Measurements from ENCODE around the gene SAT1. TPM values are rescaled to one million over a fixed set of nuclear protein-coding genes. Genes with fewer than 3 reads are reported as not detected.

The SAT1 gene
- total RNA-seq, 2 donors from 2014 or later = 301 to 608 TPM

DNA sequence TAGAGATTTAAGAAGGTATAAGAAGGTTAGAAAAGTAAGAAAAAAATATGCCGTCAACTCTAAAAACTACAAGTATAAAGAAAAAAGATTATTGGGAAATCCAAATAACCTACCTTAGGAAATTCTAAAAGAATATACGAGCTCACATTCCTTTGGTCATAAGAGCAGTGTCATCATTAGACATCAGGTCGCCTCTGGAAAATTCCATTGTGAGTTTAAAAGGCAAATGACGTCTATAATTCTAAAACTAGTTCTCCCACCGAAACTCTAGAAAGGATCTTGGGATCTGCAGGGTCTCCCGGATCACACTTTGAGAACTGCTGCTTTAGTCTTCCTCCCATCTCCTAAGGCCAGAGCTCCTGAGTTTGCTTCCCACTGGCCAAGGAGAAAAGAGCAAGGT lies 518 bp upstream of the SAT1 start:
- Histone ChIP-seq H3K9ac (ENCODE audit: low read depth in 2 of 2, low read length in 2 of 2) (peak overlapping the region in 1 of 2 donors; percentile 70), H3K4me1 (no peaks in the 10 kb centered on the region), H3K27me3 (no peaks in the 10 kb centered on the region), H3K27ac (no peak overlapping the region), H3K4me3 (no peak overlapping the region), H3K36me3 (no peaks in the 10 kb centered on the region), H3K9me3 (no peaks in the 10 kb centered on the region)
- intact Hi-C loops (cut with DNase I) = loop anchor here (5.0 kb wide), 1 partner anchor 120 kb away; no protein-coding TSS in a partner anchor
- TF ChIP-seq, protein P1, sequence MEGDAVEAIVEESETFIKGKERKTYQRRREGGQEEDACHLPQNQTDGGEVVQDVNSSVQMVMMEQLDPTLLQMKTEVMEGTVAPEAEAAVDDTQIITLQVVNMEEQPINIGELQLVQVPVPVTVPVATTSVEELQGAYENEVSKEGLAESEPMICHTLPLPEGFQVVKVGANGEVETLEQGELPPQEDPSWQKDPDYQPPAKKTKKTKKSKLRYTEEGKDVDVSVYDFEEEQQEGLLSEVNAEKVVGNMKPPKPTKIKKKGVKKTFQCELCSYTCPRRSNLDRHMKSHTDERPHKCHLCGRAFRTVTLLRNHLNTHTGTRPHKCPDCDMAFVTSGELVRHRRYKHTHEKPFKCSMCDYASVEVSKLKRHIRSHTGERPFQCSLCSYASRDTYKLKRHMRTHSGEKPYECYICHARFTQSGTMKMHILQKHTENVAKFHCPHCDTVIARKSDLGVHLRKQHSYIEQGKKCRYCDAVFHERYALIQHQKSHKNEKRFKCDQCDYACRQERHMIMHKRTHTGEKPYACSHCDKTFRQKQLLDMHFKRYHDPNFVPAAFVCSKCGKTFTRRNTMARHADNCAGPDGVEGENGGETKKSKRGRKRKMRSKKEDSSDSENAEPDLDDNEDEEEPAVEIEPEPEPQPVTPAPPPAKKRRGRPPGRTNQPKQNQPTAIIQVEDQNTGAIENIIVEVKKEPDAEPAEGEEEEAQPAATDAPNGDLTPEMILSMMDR (IDR thresholded peaks at IDR 0.05) = no peak
- no peak for DNase-seq

DNA sequence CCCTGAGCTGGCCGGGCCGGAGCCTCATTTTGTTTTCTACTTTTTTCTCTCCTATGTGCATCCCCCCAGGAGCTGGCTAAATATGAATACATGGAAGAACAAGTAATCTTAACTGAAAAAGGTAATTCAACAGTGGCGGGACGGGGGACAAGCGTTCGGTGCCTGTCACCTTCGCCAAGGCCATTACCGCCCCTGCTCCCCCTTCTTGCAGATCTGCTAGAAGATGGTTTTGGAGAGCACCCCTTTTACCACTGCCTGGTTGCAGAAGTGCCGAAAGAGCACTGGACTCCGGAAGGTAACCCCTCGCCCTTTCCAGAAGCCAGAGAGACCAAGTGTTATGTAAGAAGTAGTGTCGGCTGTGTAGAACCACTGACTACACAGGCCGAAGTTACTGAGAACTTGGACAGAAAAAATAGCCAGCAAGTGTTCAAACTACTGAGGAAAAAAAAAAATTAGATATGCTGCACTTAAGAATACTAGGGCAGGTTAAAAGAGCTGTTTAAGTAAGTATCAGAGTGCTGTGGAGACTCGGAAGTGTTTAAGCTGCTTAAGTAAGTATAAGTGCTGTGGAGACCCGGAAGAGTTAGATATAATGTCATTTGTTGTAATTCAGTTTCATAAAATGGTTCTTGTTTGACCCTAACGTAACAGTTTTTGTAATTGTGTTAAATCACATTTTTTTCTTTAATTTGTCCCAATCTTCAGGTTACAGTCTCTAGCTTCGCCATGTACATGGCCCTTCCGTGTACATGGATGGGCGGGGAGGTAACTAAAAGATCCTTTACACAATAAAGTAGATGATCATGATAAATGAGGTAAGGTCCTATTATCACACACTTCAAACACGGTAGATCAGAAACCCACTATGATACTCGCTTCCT lies 856 bp downstream of the SAT1 start:
- TF ChIP-seq, protein P1 (IDR thresholded peaks at IDR 0.05) = no peak
- no peak for DNase-seq
- intact Hi-C loops (cut with DNase I) = loop anchor here (5.0 kb wide), 1 partner anchor 118 kb away; no protein-coding TSS in a partner anchor
- H3K9me3 ChIP-seq = no peaks in the 10 kb centered on the region
- H3K4me3 ChIP-seq = peak overlapping the region; percentile 42
- H3K27me3 ChIP-seq = no peaks in the 10 kb centered on the region
- no peaks in the 10 kb centered on the region for H3K4me1 ChIP-seq
- peak overlapping the region; percentile 80 for H3K27ac ChIP-seq
- H3K9ac ChIP-seq (ENCODE audit: low read depth in 2 of 2, low read length in 2 of 2) = peak overlapping the region; percentile 52 to 85
- H3K36me3 ChIP-seq = no peaks in the 10 kb centered on the region

DNA sequence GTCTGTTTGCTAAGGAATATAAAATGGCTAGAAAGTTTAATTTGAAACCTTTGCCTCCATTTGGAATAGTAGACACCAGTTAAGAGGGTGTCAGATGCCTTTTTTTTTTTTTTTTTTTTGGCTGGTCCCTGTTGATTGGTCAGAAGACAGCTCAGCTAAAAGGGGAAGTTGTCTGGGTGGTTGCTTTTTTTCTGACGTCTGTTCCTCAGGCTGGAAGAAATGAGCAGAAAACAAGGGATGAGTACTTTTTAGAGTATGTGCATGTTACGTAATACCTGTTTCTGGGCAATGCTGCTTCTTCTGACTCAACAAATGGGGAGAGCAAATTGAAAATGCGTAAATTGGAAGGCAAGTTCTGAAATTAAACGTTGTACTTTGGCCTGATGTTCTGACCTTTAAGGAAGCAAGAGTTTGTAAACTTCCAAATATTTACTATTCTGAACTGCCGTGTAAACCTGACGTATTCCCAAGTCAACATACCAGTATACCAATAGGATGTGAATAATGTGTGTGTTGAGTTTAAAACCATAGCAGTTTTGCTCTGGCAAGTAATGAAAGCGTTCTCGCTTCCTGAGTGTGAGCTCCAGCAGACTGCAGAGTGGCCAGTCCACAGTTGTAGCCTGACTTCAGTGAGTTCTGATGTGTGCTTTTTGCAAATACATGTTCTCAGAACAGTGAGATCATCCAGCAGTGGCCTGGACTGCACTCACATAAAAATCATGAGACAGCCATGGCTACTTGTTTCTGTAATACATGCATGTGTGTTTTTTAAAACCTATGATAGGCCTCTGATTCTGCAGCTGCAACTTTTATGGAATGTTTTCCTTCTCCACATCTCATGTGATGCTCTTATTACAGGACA lies 1.7 kb downstream of the SAT1 start:
- no peaks in the 10 kb centered on the region for H3K27me3 ChIP-seq
- DNase-seq = no peak
- TF ChIP-seq, protein P1 (IDR thresholded peaks at IDR 0.05) = no peak
- no peaks in the 10 kb centered on the region for H3K4me1 ChIP-seq
- H3K9ac ChIP-seq (ENCODE audit: low read depth in 2 of 2, low read length in 2 of 2) = peak overlapping the region; percentile 17 to 85
- no peaks in the 10 kb centered on the region for H3K36me3 ChIP-seq
- H3K9me3 ChIP-seq = no peaks in the 10 kb centered on the region
- intact Hi-C loops (cut with DNase I) = loop anchor here (5.0 kb wide), 1 partner anchor 118 kb away; no protein-coding TSS in a partner anchor
- peak overlapping the region; percentile 80 for H3K27ac ChIP-seq
- H3K4me3 ChIP-seq = peak overlapping the region; percentile 42

DNA sequence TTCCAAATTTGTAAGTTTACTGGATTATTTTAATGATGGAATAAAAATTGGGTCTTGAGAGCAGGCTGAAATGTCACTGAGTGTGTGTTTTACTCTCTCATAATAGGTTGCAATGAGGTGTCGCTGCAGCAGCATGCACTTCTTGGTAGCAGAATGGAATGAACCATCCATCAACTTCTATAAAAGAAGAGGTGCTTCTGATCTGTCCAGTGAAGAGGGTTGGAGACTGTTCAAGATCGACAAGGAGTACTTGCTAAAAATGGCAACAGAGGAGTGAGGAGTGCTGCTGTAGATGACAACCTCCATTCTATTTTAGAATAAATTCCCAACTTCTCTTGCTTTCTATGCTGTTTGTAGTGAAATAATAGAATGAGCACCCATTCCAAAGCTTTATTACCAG lies 2.6 kb downstream of the SAT1 start:
- TF ChIP-seq, protein P1 (IDR thresholded peaks at IDR 0.05) = no peak
- H3K27me3 ChIP-seq = no peaks in the 10 kb centered on the region
- peak overlapping the region; percentile 80 for H3K27ac ChIP-seq
- intact Hi-C loops (cut with DNase I) = no loop called here
- H3K9ac ChIP-seq (ENCODE audit: low read depth in 2 of 2, low read length in 2 of 2) = peak overlapping the region in 1 of 2 donors; percentile 85
- H3K4me1 ChIP-seq = no peaks in the 10 kb centered on the region
- no peak for DNase-seq
- peak overlapping the region; percentile 42 for H3K4me3 ChIP-seq
- no peaks in the 10 kb centered on the region for H3K9me3 ChIP-seq
- H3K36me3 ChIP-seq = no peaks in the 10 kb centered on the region

DNA sequence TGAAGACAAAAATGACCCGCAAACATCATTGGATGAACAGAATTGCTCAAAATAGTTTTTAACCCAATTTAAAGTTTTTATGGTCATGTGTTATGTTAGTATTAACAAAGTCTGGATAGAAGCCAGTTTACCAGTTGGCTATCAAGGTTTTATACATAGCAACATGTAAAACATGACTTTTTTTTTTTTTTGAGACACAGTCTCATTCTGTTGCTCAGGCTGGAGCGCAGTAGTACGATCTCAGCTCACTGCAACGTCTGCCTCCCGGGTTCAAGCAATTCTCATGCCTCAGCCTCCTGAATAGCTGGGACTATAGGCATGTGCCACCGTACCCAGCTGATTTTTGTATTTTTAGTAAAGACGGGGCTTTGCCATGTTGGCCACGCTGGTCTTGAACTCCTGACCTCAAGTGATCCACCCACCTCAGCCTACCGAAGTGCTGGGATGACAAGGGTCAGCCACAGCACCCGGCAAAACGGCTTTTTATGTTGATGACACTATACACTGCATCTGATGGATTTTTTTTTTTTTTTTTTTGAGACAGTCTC lies 3.4 kb downstream of the SAT1 start:
- H3K27me3 ChIP-seq = no peaks in the 10 kb centered on the region
- no peaks in the 10 kb centered on the region for H3K36me3 ChIP-seq
- H3K9me3 ChIP-seq = no peaks in the 10 kb centered on the region
- TF ChIP-seq, protein P1 (IDR thresholded peaks at IDR 0.05) = no peak
- H3K4me3 ChIP-seq = no peak overlapping the region
- H3K27ac ChIP-seq = peak overlapping the region; percentile 4
- H3K9ac ChIP-seq (ENCODE audit: low read depth in 2 of 2, low read length in 2 of 2) = no peak overlapping the region
- no peak for DNase-seq
- intact Hi-C loops (cut with DNase I) = no loop called here
- no peaks in the 10 kb centered on the region for H3K4me1 ChIP-seq
